ENCODE results near the gene PPP6R1. TPM values are rescaled to one million over a fixed set of nuclear protein-coding genes. Genes with fewer than 3 reads are reported as not detected.

Gene PPP6R1
- total and polyA plus RNA-seq, 8 donors, result 15.3 to 33.1 (median 21.5) TPM

DNA sequence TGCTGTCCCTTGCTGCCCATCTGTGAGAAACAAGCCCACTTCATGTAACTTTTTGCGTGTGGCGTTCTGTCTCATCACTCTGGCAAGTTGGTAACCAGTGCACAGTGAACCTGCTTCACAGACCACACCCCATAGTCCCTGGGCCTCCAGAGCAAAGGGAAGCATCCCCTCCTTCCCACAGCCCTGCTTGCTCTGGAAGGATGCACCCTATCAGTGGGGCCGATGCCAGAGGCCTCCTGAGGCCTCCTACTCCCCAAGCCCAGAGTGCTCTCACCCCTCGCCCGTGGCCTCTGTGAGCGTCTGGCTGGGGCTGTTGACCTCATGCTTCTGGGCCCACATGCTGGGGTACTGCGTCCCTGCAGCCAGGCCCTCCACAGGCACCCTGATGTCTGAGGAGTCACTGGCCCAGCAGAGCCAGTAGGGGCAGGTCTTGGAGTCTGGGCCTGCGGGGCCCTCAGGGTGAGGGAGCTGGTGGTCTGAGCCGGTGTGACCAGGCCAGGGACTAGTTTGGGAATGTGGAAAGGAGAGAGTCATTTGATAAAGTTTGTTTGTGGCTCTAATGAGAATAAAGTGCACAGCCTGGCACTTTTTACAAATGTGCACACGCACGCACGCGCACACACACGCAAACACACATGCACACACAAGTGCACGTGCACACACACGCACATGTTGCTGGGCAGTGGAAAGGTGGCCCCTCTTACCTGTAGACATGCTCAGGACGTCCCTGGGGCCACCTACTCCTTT is 35.4 kb downstream of the PPP6R1 start:
- H3K9me3 ChIP-seq, result no peaks in the 10 kb centered on the region
- TF ChIP-seq, protein P1, sequence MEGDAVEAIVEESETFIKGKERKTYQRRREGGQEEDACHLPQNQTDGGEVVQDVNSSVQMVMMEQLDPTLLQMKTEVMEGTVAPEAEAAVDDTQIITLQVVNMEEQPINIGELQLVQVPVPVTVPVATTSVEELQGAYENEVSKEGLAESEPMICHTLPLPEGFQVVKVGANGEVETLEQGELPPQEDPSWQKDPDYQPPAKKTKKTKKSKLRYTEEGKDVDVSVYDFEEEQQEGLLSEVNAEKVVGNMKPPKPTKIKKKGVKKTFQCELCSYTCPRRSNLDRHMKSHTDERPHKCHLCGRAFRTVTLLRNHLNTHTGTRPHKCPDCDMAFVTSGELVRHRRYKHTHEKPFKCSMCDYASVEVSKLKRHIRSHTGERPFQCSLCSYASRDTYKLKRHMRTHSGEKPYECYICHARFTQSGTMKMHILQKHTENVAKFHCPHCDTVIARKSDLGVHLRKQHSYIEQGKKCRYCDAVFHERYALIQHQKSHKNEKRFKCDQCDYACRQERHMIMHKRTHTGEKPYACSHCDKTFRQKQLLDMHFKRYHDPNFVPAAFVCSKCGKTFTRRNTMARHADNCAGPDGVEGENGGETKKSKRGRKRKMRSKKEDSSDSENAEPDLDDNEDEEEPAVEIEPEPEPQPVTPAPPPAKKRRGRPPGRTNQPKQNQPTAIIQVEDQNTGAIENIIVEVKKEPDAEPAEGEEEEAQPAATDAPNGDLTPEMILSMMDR (IDR thresholded peaks at IDR 0.05), result no peak
- WGBS, 2 donors, result 81 to 86% methylated on average over 17 of the region's 17 CpGs
- FAIRE-seq, result no peak
- H3K4me1 ChIP-seq, result no peaks in the 10 kb centered on the region
- H3K27ac ChIP-seq, result no peak overlapping the region
- ATAC-seq, result no peak
- DNase-seq, result peak in 1 of 6 donors; percentile 55
- H3K27me3 ChIP-seq, result no peaks in the 10 kb centered on the region
- H3K36me3 ChIP-seq, result no peaks in the 10 kb centered on the region
- no peak overlapping the region for H3K4me3 ChIP-seq
- intact Hi-C loops (cut with DNase I), result no loop called here

DNA sequence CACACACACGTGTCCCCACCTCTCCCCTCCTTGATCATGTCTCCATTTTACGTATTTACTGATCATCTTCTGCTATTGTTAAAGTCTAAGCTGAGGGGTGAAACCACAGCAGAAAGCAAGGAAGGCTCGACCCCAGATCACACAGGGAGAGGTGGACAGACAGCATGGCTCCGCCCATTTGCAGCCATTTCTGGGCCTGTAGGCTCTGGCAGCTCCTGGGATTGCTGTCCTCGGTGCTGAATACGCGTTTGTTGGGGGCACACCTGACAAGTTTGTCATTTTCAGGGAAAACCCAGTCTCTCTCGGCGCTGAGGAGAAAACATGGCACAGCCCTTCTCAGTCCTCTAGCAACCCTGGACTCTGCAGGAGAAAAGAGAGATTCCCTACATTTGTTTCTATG is 38.3 kb downstream of the PPP6R1 start:
- no peak for DNase-seq
- FAIRE-seq, result no peak
- 72 to 78% methylated on average over 9 of the region's 9 CpGs for WGBS, 2 donors
- TF ChIP-seq, protein P1 (IDR thresholded peaks at IDR 0.05), result no peak
- Histone ChIP-seq H3K4me1 (peaks cover 0 to 9% (median 0%) of the 10 kb centered on the region in 3 donors), H3K27me3 (no peaks in the 10 kb centered on the region), H3K4me3 (no peak overlapping the region), H3K27ac (no peak overlapping the region), H3K36me3 (no peaks in the 10 kb centered on the region), H3K9me3 (no peaks in the 10 kb centered on the region)
- ATAC-seq, result no peak
- intact Hi-C loops (cut with DNase I), result no loop called here

DNA sequence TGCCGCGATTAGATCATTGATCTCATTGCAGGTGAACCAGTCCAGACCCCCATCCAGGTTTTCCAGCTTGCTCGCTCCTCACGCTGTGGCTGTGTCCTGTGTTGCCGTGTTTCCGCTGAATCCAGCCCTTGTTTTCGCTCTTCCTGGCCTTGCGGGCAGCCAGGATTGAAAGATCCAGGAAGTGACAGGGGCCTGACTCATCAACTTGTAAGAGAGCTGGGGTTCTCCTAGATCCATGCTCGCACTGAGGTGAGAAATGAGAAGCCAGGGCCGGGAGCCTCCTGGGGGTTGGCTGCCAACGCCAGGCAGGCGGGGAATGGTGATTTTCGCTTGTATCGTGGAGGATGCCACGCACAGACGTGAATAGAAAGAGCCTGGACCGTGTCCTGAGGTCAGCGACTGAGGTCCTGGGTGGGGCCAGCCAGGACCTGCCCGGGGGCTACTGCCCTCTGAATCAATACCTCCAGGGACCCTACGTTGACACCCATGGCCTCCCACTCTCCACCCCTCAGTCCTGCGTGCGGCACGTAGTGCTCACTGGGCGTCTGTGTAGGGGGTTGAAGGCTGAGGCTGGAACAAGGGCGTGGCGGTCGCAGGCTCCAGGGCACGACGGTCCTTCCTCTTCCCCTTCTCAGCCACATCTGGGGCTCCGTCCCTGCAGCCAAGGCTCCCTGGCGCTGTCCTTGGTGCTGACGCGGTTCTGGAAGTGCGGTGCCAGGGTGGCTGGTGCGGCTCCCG is 42.2 kb downstream of the PPP6R1 start:
- FAIRE-seq (no peak), ATAC-seq (peak; percentile 94 to 97 (median 94)), DNase-seq (peak; percentile 77 to 91 (median 86))
- H3K4me3 ChIP-seq, result peak overlapping the region; percentile 24 to 52 (median 36)
- H3K27me3 ChIP-seq, result no peaks in the 10 kb centered on the region
- TF ChIP-seq, protein P1 (IDR thresholded peaks at IDR 0.05), result no peak
- peak overlapping the region in 2 of 4 donors; percentile 47 to 80 for H3K27ac ChIP-seq
- intact Hi-C loops (cut with DNase I), result no loop called here
- H3K9me3 ChIP-seq, result no peaks in the 10 kb centered on the region
- WGBS, 2 donors, result 2 to 4% methylated on average over 36 of the region's 36 CpGs
- H3K36me3 ChIP-seq, result no peaks in the 10 kb centered on the region
- peaks cover 0 to 9% (median 0%) of the 10 kb centered on the region in 3 donors for H3K4me1 ChIP-seq

DNA sequence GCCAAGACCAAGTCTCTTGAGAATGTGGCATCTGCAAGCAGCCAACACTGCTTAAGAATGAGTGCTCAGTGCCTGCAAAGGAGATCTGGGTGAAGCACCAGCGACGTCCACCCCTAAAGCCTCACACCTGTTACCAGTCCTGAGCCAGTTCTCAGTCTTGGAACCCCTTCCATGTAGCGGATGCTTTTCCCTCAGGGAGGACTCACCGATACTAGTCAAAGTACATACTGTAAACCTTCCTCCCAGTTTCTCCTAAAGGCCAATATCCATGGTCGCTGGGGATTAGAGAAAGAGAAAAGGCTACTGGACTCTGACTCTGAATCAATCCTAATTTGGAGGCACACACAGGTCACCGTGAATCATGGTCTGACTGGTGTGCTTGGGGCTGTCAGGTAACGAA is 45.3 kb downstream of the PPP6R1 start:
- H3K4me3 ChIP-seq, result no peak overlapping the region
- intact Hi-C loops (cut with DNase I), result no loop called here
- H3K4me1 ChIP-seq, result peaks cover 15 to 25% (median 15%) of the 10 kb centered on the region in 3 donors
- DNase-seq (no peak), FAIRE-seq (no peak), ATAC-seq (no peak)
- no peaks in the 10 kb centered on the region for H3K27me3 ChIP-seq
- H3K27ac ChIP-seq, result no peak overlapping the region
- no peaks in the 10 kb centered on the region for H3K9me3 ChIP-seq
- TF ChIP-seq, protein P1 (IDR thresholded peaks at IDR 0.05), result no peak
- WGBS, 2 donors, result 76 to 82% methylated on average over 7 of the region's 7 CpGs
- H3K36me3 ChIP-seq, result no peaks in the 10 kb centered on the region

Measured in pancreas (tissue), 10 donors.